GM10266 (cell line): ENCODE results near the gene LILRB2.
"Not testable (repeated sequence)": the region's sequence is repeated elsewhere in the genome, so short reads cannot be mapped to it uniquely, and the experiment has no call there.

Experiments
- DNase-seq: peaks from one replicate; pipeline ENCODE4 v3.0.0; 2012; ENCODE audit errors: extremely low spot score
- TF ChIP-seq, protein P1 (sequence below): IDR thresholded peaks from 2 replicates; pipeline ENCODE4 v1.5.1; 2012; ENCODE audit warnings: mild to moderate bottlenecking, low read depth; ENCODE audit not compliant: control insufficient read depth, insufficient read depth; ENCODE audit errors: missing control alignments

Gene LILRB2

DNA sequence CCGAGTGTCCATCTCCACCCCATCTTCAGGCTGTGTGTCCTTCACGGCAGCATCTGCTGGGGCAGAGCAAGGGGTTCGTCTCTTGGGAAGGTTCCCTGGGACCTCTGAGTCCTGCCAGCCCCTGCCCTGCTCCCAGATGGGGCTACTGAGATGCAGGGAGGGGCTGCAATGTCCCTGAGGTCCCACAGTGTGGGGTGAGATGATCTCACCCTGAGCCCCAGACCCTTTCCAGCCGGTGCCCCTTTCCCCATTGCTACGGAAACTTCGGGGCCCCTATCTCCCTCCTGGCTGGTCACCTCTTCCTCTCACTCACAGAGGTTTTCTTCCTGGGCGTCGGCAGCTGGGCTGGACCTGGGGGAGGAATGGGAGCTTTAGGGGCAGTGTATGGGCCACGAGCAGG lies 5.0 kb downstream of the LILRB2 start:
- DNase-seq, result no peak
- TF ChIP-seq, protein P1, sequence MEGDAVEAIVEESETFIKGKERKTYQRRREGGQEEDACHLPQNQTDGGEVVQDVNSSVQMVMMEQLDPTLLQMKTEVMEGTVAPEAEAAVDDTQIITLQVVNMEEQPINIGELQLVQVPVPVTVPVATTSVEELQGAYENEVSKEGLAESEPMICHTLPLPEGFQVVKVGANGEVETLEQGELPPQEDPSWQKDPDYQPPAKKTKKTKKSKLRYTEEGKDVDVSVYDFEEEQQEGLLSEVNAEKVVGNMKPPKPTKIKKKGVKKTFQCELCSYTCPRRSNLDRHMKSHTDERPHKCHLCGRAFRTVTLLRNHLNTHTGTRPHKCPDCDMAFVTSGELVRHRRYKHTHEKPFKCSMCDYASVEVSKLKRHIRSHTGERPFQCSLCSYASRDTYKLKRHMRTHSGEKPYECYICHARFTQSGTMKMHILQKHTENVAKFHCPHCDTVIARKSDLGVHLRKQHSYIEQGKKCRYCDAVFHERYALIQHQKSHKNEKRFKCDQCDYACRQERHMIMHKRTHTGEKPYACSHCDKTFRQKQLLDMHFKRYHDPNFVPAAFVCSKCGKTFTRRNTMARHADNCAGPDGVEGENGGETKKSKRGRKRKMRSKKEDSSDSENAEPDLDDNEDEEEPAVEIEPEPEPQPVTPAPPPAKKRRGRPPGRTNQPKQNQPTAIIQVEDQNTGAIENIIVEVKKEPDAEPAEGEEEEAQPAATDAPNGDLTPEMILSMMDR, result no peak

DNA sequence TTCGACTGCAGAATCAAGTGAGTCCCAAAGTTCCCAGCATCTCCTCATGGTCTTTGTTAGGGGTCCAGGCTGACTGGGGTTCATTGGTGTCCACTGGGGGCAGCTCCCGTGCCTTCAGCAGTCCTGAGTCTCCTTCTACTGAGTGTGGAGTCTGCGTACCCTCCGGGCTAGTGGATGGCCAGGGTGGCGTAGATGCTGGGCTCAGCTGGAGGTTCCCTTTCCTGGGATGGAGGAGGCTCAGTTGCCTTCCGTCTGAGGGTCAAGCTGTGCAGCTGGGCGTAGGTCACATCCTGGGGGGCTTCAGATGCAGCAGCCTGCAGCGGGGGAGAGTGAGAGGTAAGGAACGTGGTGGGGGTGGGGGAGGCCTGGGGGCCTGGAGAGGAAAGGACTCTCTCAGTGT lies 6.4 kb downstream of the LILRB2 start:
- not testable (repeated sequence) for DNase-seq

DNA sequence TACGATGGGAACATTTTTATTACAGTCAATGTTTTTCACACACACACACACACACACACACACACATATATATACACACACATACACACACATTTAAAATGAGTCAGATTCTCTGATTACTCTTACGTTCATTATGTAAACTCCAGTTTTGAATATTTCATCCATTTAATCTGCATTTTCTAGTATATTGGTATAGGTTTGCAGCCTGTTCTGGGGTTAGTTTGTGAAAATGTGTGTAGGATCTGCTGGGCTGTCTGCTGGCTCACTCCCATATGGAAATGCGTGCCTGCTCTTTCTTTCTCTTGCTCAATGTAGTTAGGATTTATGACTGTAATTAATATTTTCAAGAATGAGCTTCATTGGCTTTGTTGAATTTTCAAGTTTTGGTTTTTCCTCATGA lies 7.1 kb downstream of the LILRB2 start:
- TF ChIP-seq, protein P1, result no peak
- DNase-seq, result no peak

DNA sequence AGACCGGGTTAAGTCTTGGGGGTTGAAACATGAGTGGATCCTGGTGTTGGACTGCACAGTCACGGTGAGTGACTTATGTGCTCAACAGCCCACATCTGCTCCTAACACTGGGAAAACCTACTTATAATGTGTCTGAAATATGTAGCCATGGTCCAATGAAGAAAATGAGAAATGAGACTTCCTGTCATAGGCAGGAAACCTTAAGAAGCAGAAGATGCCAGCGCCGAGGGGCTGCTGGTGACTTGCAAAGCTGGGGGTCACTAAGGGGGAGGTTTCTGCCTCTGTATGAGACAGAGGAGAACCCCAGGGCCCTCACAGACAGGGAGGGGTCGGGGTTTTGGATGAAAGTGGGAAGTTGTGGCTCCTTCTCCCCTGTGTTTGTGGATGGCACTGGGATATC lies 8.7 kb downstream of the LILRB2 start:
- not testable (repeated sequence) for DNase-seq

DNA sequence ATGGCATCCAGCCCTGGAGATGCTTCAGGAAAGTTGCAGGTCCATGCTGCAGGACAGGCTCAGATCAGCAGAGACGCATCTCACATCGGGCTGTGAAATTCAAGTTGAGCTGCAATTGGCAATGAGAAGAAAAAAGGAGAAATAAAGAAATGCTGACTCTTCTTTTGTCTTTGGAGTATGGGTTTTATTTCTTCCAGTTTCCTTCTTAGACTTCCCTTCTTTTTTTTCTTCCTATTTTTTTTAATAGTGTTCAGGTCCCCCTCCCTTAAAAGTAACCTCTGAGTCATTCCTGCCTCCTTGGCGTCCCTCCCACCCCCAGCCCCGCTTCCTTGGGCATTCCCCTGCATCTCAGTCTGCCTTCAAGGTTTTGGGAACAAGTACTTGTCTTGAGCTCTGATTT lies 9.3 kb downstream of the LILRB2 start:
- DNase-seq, result not testable (repeated sequence)

DNA sequence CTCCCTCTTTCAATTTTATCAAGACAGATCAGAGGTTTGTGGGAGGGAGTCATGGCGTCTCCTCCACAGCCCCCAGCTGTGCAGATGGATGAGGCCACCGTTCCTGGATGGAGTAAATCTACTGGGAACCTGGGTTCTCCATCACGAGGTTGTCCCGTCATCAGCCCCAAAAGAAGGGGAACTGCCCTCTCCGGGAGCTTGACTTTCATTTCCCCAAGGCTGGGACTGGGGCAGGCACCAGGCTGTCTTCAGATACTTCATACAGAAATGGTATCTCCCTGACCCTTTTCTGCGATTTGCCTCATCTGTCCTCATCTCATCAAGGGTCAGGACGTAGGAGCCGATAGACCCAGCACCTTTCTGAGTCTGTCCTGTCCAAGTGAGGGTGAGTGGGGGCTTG lies 9.8 kb downstream of the LILRB2 start:
- DNase-seq, result no peak
- TF ChIP-seq, protein P1, result no peak

DNA sequence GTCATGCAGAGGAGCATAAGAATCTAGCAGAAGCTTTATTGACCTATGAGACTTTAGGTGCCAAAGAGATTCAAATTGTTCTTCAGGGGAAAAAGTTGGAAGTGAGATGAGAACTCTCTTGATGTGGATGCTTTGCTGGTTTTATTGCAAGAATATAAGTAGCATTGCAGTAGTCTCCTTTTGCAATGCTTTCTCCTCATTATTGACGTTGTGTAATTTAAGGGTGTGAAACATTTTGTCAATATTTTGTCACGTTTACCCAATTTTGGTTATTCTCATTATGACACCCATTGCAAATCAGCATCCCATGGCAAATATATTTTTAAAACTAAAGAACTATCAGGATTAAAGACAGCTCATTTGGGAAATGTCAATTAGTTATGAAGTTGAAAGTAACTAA lies 12.0 kb downstream of the LILRB2 start:
- TF ChIP-seq, protein P1, result no peak
- no peak for DNase-seq

DNA sequence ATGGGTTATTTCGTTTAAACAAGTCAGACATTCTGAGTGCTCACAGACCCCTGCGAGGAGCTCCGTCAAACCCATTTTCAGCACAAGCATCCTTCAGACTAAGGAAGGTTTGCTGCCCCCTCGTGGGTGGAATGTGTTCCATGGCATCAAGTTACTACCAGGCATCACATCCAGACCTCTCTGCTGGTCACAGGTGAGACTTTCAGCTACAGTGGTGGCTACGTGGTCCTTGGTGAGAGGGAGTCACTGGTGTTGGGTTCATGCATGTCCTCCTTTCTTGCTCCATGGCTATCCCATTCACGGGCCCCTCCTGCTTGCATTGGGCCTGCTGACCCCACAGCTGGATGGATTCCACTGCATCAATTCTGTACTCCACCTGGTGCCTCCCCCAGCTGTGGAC lies 14.8 kb downstream of the LILRB2 start:
- peak; percentile 65 for DNase-seq
- TF ChIP-seq, protein P1, result peak; percentile 81

DNA sequence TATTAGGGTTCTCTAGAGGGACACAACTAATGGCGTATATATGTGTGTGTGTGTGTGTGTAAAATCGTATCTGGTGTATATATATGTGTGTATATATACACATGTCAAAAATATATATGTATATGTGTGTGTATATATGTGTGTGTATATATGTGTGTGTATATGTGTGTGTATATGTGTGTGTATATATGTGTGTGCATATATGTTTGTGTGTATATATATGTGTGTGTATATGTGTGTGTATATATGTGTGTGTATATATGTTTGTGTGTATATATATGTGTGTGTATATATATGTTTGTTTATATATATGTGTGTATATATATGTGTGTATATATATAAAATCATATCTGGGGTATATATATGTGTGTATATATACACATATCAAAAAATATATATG lies 18.4 kb downstream of the LILRB2 start:
- TF ChIP-seq, protein P1, result no peak

More for the DNA sequence above, 18.4 kb downstream of the LILRB2 start:
- DNase-seq, result no peak
